Activated T-cell treated with anti-CD3 and anti-CD28 coated beads, Interleukin-2, amount 50 U/mL, for 24 hours (primary cell): ENCODE data around the gene TAB2.

ENCODE experiments used
- DNase-seq: peaks from one replicate; pipeline ENCODE4 v3.0.0-alpha.2; 2020
- H3K27ac Mint-ChIP-seq: 2 replicates; pipeline ENCODE4 v1.8.0; 2020; ENCODE audit warnings: mild to moderate bottlenecking, mixed read lengths
- H3K27me3 Mint-ChIP-seq: 2 replicates; pipeline ENCODE4 v1.8.0; 2020; ENCODE audit warnings: mixed read lengths
- H3K36me3 Mint-ChIP-seq: 2 replicates; pipeline ENCODE4 v1.8.0; 2020; ENCODE audit warnings: low read depth, mixed read lengths
- H3K4me1 Mint-ChIP-seq: 2 replicates; pipeline ENCODE4 v1.8.0; 2020; ENCODE audit warnings: low read depth, mixed read lengths
- H3K4me3 Mint-ChIP-seq: 2 replicates; pipeline ENCODE4 v1.8.0; 2020; ENCODE audit warnings: mild to moderate bottlenecking, moderate library complexity, mixed read lengths
- H3K9me3 Mint-ChIP-seq: 2 replicates; pipeline ENCODE4 v1.8.0; 2020; ENCODE audit warnings: mixed read lengths

Gene TAB2

GRCh38 chr6:149414009-149414408, 96.5 kb downstream of the TAB2 start:
- Mint-ChIP-seq H3K4me3 (no peak overlapping the region), H3K9me3 (peaks cover 11% of the 10 kb centered on the region), H3K36me3 (peaks cover 55% of the 10 kb centered on the region), H3K27ac (no peak overlapping the region), H3K4me1 (peaks cover 24% of the 10 kb centered on the region), H3K27me3 (no peaks in the 10 kb centered on the region)
- DNase-seq = no peak

GRCh38 chr6:149414821-149415220, 97.3 kb downstream of the TAB2 start:
- Mint-ChIP-seq H3K27ac (no peak overlapping the region), H3K36me3 (peaks cover 47% of the 10 kb centered on the region)

GRCh38 chr6:149419696-149420404, 102.3 kb downstream of the TAB2 start:
- H3K36me3 Mint-ChIP-seq = peaks cover 6% of the 10 kb centered on the region
- H3K9me3 Mint-ChIP-seq = peaks cover 10% of the 10 kb centered on the region
- H3K4me1 Mint-ChIP-seq = peaks cover 27% of the 10 kb centered on the region
- no peak overlapping the region for H3K4me3 Mint-ChIP-seq
- no peak for DNase-seq
- peak overlapping the region; percentile 36 for H3K27ac Mint-ChIP-seq
- H3K27me3 Mint-ChIP-seq = no peaks in the 10 kb centered on the region

More at GRCh38 chr6:149414821-149415220, 97.3 kb downstream of the TAB2 start:
- peaks cover 13% of the 10 kb centered on the region for H3K9me3 Mint-ChIP-seq
- no peak overlapping the region for H3K4me3 Mint-ChIP-seq
- DNase-seq = no peak
- H3K4me1 Mint-ChIP-seq = peaks cover 28% of the 10 kb centered on the region
- H3K27me3 Mint-ChIP-seq = no peaks in the 10 kb centered on the region

GRCh38 chr6:149421132-149421531, 103.6 kb downstream of the TAB2 start:
- Mint-ChIP-seq H3K27ac (no peak overlapping the region), H3K9me3 (peaks cover 5% of the 10 kb centered on the region), H3K36me3 (no peaks in the 10 kb centered on the region)

GRCh38 chr6:149422581-149422980, 105.1 kb downstream of the TAB2 start:
- peaks cover 20% of the 10 kb centered on the region for H3K4me1 Mint-ChIP-seq
- H3K27ac Mint-ChIP-seq = no peak overlapping the region

More at GRCh38 chr6:149421132-149421531, 103.6 kb downstream of the TAB2 start:
- Mint-ChIP-seq H3K4me3 (no peak overlapping the region), H3K4me1 (peaks cover 20% of the 10 kb centered on the region), H3K27me3 (no peaks in the 10 kb centered on the region)
- no peak for DNase-seq

GRCh38 chr6:149423964-149424440, 106.5 kb downstream of the TAB2 start:
- DNase-seq = no peak
- peaks cover 15% of the 10 kb centered on the region for H3K4me1 Mint-ChIP-seq
- H3K27me3 Mint-ChIP-seq = no peaks in the 10 kb centered on the region
- no peak overlapping the region for H3K27ac Mint-ChIP-seq
- no peaks in the 10 kb centered on the region for H3K36me3 Mint-ChIP-seq
- no peak overlapping the region for H3K4me3 Mint-ChIP-seq
- peaks cover 2% of the 10 kb centered on the region for H3K9me3 Mint-ChIP-seq

More at GRCh38 chr6:149422581-149422980, 105.1 kb downstream of the TAB2 start:
- Mint-ChIP-seq H3K4me3 (no peak overlapping the region), H3K9me3 (peaks cover 2% of the 10 kb centered on the region), H3K36me3 (no peaks in the 10 kb centered on the region), H3K27me3 (no peaks in the 10 kb centered on the region)
- no peak for DNase-seq

GRCh38 chr6:149425224-149425623, 107.7 kb downstream of the TAB2 start:
- H3K9me3 Mint-ChIP-seq = no peaks in the 10 kb centered on the region
- no peak overlapping the region for H3K27ac Mint-ChIP-seq
- H3K36me3 Mint-ChIP-seq = no peaks in the 10 kb centered on the region
- no peak for DNase-seq
- H3K4me1 Mint-ChIP-seq = peaks cover 4% of the 10 kb centered on the region
- H3K4me3 Mint-ChIP-seq = no peak overlapping the region
- H3K27me3 Mint-ChIP-seq = no peaks in the 10 kb centered on the region

- H3K27me3 Mint-ChIP-seq = no peaks in the 10 kb centered on the region
- no peaks in the 10 kb centered on the region for H3K36me3 Mint-ChIP-seq
- H3K4me1 Mint-ChIP-seq = no peaks in the 10 kb centered on the region
- H3K9me3 Mint-ChIP-seq = no peaks in the 10 kb centered on the region
- H3K27ac Mint-ChIP-seq = no peak overlapping the region
- no peak for DNase-seq
- no peak overlapping the region for H3K4me3 Mint-ChIP-seq
Observed at GRCh38 chr6:149425754-149426153, 108.2 kb downstream of the TAB2 start.

GRCh38 chr6:149428606-149429005, 111.1 kb downstream of the TAB2 start:
- H3K4me1 Mint-ChIP-seq = peaks cover 4% of the 10 kb centered on the region
- no peak overlapping the region for H3K27ac Mint-ChIP-seq
- H3K9me3 Mint-ChIP-seq = no peaks in the 10 kb centered on the region
- no peak for DNase-seq
- no peak overlapping the region for H3K4me3 Mint-ChIP-seq
- no peaks in the 10 kb centered on the region for H3K27me3 Mint-ChIP-seq
- H3K36me3 Mint-ChIP-seq = no peaks in the 10 kb centered on the region

- H3K36me3 Mint-ChIP-seq = no peaks in the 10 kb centered on the region
- no peaks in the 10 kb centered on the region for H3K27me3 Mint-ChIP-seq
- DNase-seq = no peak
- no peak overlapping the region for H3K27ac Mint-ChIP-seq
- peaks cover 4% of the 10 kb centered on the region for H3K4me1 Mint-ChIP-seq
- H3K4me3 Mint-ChIP-seq = no peak overlapping the region
- no peaks in the 10 kb centered on the region for H3K9me3 Mint-ChIP-seq
Observed at GRCh38 chr6:149429427-149430360, 112.2 kb downstream of the TAB2 start.

GRCh38 chr6:149431905-149432775, 114.6 kb downstream of the TAB2 start:
- DNase-seq = peak; percentile 95
- Mint-ChIP-seq H3K9me3 (no peaks in the 10 kb centered on the region), H3K27ac (peak overlapping the region; percentile 79), H3K4me3 (peak overlapping the region; percentile 45), H3K27me3 (no peaks in the 10 kb centered on the region), H3K36me3 (no peaks in the 10 kb centered on the region), H3K4me1 (peaks cover 7% of the 10 kb centered on the region)

GRCh38 chr6:149433405-149433804, 115.9 kb downstream of the TAB2 start:
- Mint-ChIP-seq H3K27ac (no peak overlapping the region), H3K4me1 (peaks cover 12% of the 10 kb centered on the region)
- no peak for DNase-seq

GRCh38 chr6:149433881-149434280, 116.4 kb downstream of the TAB2 start:
- Mint-ChIP-seq H3K4me1 (peaks cover 14% of the 10 kb centered on the region), H3K27ac (no peak overlapping the region), H3K9me3 (no peaks in the 10 kb centered on the region), H3K4me3 (no peak overlapping the region), H3K27me3 (no peaks in the 10 kb centered on the region), H3K36me3 (no peaks in the 10 kb centered on the region)
- DNase-seq = no peak

More at GRCh38 chr6:149433405-149433804, 115.9 kb downstream of the TAB2 start:
- Mint-ChIP-seq H3K4me3 (no peak overlapping the region), H3K36me3 (no peaks in the 10 kb centered on the region), H3K27me3 (no peaks in the 10 kb centered on the region), H3K9me3 (no peaks in the 10 kb centered on the region)
